A549 treated with dexamethasone at 1 μM for 4 hours (cell line): ENCODE data around the gene CDK15. TPM values are rescaled to one million over a fixed set of nuclear protein-coding genes. Genes with fewer than 3 reads are reported as not detected.

Experiments used
- total RNA-seq: library from RNA; stranded (reverse); fragments of 200-300 nt; extraction: Qiagen RNA extraction; gene quantifications from 5 replicates; pipeline ENCODE4 v1.2.3, GENCODE V29; 2022

CDK15 gene
- not detected in 5 replicates for total RNA-seq

DNA sequence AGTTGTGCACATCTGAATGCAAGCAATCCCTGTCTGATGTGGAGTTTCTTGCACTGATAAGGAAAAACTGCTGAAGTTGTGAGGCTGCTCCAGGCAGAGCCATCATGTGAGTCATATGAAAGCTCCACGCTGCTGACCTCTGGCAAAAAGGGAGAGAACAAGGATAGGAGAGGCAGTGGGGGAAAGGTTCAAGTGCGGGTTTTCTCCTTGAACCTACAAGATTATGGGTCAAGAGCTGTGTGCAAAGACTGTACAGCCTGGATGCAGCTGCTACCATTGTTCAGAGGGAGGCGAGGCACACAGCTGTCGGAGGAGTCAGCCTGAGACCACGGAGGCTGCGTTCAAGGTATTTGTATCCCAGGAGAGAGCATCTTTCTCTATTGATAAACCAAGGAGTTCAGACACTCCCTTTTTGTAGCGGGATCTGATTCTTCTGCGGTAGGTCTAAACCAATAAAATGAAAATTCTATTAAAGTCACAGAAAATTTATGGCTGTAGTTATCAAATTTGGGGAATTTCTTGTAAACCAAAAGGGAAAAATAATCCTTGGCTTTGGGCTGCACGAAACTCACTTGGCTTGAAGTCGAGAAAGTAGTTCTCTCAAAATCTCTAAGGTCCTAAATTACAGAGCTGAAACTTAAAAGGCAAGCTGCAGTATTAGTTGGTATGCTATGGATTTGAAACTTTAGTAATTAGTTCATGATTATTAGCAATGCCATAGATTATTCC, at the start of gene CDK15:
Gene CDK15 (plus strand): TSS at position 96 of the 729 bp plus-strand sequence. CDS start 128 bp downstream, at position 224.

DNA sequence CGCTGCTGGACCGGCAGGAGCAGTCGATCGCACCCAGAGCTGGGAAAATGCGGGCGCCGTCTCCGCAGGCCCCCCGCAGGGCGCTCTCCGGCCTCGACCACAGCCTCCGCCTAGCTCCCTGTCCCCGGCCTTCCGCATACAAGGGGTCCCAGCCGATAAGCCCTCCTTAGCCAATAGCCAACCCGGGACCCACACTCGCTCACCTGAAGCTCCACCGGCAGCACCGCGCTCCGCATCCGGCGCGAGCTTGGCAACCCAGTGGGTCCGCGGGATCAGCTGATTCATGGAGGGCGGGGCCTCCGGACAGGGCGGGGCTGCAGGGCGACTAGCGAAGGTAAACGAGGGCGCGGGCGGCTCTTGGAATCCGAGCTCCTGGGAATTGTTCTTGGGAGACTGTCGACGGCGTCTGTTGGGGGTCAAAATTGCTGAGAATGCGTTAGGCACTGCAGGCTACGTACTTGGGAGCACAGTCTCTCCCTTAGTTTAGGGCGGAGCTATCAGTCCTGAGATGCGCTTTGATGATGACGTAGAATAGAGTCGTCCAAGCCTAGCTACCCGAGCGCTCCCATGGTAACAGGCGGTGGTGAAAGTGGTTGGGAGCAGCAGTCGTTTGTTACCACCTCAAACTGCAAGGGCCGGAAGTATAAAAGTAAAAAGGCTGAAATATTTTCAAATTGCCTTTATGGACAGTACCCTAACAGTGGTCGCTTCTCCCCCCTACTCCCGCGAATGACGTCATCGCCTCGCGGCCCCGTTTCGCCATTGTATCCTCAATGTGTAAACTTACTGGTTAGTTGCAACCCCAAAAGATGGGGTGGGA, 25.5 kb upstream of the CDK15 start, which contains the start of gene ALS2:
Gene ALS2 (minus strand): TSS at position 260 of the 820 bp plus-strand sequence. CDS start 12,048 bp downstream, outside the sequence.

Other genes starting within 250 kb of the CDK15 start
- gene TMEM237, start 163.0 kb upstream of the CDK15 start, total RNA-seq: 16.3 to 21.5 TPM (median 20.6 TPM) in 5 replicates
- gene MPP4, start 107.9 kb upstream of the CDK15 start, total RNA-seq: 0.04 to 0.08 TPM (median 0.06 TPM) in 3 of 5 replicates, not detected in the others
- 9.5 to 13.5 TPM (median 12.0 TPM) in 5 replicates for gene ALS2, start 25.6 kb upstream of the CDK15 start, total RNA-seq
- gene FZD7, start 227.3 kb downstream of the CDK15 start, total RNA-seq: 5.5 to 6.9 TPM (median 6.5 TPM) in 5 replicates